Neural cell (in vitro differentiated cells): ENCODE measurements around the gene WDR55.

Experiments
- EP300 ChIP-seq: fragments of 450-650 bp; conservative IDR thresholded peaks from 2 replicates; pipeline ENCODE4 v1.6.1; 2014; ENCODE audit warnings: antibody characterized with exemption, mild to moderate bottlenecking, moderate library complexity; ENCODE audit not compliant: poor library complexity, severe bottlenecking
- EZH2 ChIP-seq: fragments of 200-600, 300-800 bp; shearing (Covaris generic), sonication (generic); IDR thresholded peaks from 2 replicates; pipeline ENCODE4 v1.6.1; 2014; ENCODE audit warnings: antibody characterized with exemption, low read length, borderline replicate concordance, mild to moderate bottlenecking; ENCODE audit not compliant: insufficient read depth, poor library complexity, severe bottlenecking
- POLR2AphosphoS5 ChIP-seq: IDR thresholded peaks from 2 replicates; pipeline ENCODE4 v1.6.1; 2012
- RAD21 ChIP-seq: fragments of 450-650 bp; conservative IDR thresholded peaks from 2 replicates; pipeline ENCODE4 v1.6.1; 2014; ENCODE audit warnings: antibody characterized with exemption, mild to moderate bottlenecking, moderate library complexity
- REST ChIP-seq: IDR thresholded peaks from 2 replicates; pipeline ENCODE4 v1.6.1; 2012; ENCODE audit warnings: borderline replicate concordance
- TF ChIP-seq, protein P1 (sequence below): fragments of 450-650 bp; IDR thresholded peaks from 2 replicates; pipeline ENCODE4 v1.5.1; 2014; ENCODE audit warnings: antibody characterized with exemption, mild to moderate bottlenecking, moderate library complexity; ENCODE audit not compliant: poor library complexity, severe bottlenecking

GRCh38 chr5:140694276-140694675 is 29.6 kb downstream of the WDR55 start:
- TF ChIP-seq, protein P1, sequence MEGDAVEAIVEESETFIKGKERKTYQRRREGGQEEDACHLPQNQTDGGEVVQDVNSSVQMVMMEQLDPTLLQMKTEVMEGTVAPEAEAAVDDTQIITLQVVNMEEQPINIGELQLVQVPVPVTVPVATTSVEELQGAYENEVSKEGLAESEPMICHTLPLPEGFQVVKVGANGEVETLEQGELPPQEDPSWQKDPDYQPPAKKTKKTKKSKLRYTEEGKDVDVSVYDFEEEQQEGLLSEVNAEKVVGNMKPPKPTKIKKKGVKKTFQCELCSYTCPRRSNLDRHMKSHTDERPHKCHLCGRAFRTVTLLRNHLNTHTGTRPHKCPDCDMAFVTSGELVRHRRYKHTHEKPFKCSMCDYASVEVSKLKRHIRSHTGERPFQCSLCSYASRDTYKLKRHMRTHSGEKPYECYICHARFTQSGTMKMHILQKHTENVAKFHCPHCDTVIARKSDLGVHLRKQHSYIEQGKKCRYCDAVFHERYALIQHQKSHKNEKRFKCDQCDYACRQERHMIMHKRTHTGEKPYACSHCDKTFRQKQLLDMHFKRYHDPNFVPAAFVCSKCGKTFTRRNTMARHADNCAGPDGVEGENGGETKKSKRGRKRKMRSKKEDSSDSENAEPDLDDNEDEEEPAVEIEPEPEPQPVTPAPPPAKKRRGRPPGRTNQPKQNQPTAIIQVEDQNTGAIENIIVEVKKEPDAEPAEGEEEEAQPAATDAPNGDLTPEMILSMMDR = no peak
- no peak for TF ChIP-seq POLR2AphosphoS5
- TF ChIP-seq EZH2 = no peak
- TF ChIP-seq REST = no peak
- no peak for TF ChIP-seq EP300
- no peak for TF ChIP-seq RAD21
